Pancreas (tissue), 10 donors: ENCODE results near the gene AMPD2. TPM values are rescaled to one million over a fixed set of nuclear protein-coding genes. Genes with fewer than 3 reads are reported as not detected.

Source experiments
- ATAC-seq, 4 donors: fragments of 200-7000 bp; cut with Tn5 transposase; one replicate each; pipeline versions ENCODE4 v1.8.0 to v1.9.1; 2020; ENCODE audit warnings: mild to moderate bottlenecking in 4 of 4, moderate library complexity in 4 of 4
- DNase-seq, 6 donors: peaks; one replicate each; pipeline ENCODE4 v3.0.0-alpha.2; 2020
- FAIRE-seq: peaks from 2 replicates; lab custom pipeline; 2012; peaks lifted over from hg19 to GRCh38; lab: Jason Lieb, UNC
- H3K27ac ChIP-seq, 4 donors: fragments of 200-600 bp; sonication (generic); 1 replicate in 3 of 4; 2 replicates in 1 of 4; pipeline versions ENCODE4 v1.5.0 to v1.8.0; 2020
- H3K27me3 ChIP-seq, 4 donors: fragments of 200-600 bp; one replicate each; pipeline ENCODE4 v1.8.0; 2021
- H3K36me3 ChIP-seq, 3 donors: fragments of 200-600 bp; sonication (generic) in 1 of 3; one replicate each; pipeline versions ENCODE4 v1.5.0 to v1.8.0; 2020 to 2021
- H3K4me1 ChIP-seq, 3 donors: fragments of 200-600 bp; one replicate each; pipeline ENCODE4 v1.8.0; 2021
- H3K4me3 ChIP-seq, 4 donors: fragments of 200-600 bp; sonication (generic) in 2 of 4; one replicate each; pipeline versions ENCODE4 v1.5.0 to v1.8.0; 2020 to 2021
- H3K9me3 ChIP-seq, 4 donors: fragments of 200-600 bp; one replicate each; pipeline ENCODE4 v1.8.0; 2021
- CTCF ChIP-seq, 4 donors: fragments of 200-600 bp; sonication (generic) in 3 of 4; IDR thresholded peaks; one replicate each; pipeline versions ENCODE4 v1.5.0 to v1.8.0; 2021; ENCODE audit warnings: antibody characterized with exemption in 4 of 4
- WGBS, 2 donors: extraction: QIAGEN DNeasy Blood & Tissue Kit; methylation state at CpG; one replicate each; pipeline ENCODE4 v1.1.7; 2013; 5-methylcytosine and 5-hydroxymethylcytosine counted together
- intact Hi-C, 3 donors: fragments of 100-400 bp; cut with DNase I; formaldehyde crosslinking; loops; one replicate each; pipeline versions ENCODE4 v1.11.1 to v1.14.2; 2022
- polyA plus RNA-seq, 2 donors: library from polyadenylated mRNA; stranded (reverse); fragments of 200-250 nt; gene quantifications; one replicate each; pipeline ENCODE4 v1.2.3, GENCODE V29; 2013
- total RNA-seq, 6 donors: library from RNA; stranded (reverse); fragmentation: NEBNext Ultra II Directional in 4 of 6; extraction: Animal tissue kit (Norgen Biotek cat#: 25700) in 4 of 6; gene quantifications; one replicate each; pipeline versions ENCODE4 v1.2.1 to v1.2.4, GENCODE V29; 2021 to 2023
- donor health status: healthy with polysubstance abuse.
- donor health status: DM: no; HTN: no; CAD: no; lungs with moderate emphysema.
- donor health status: DM: no; HTN: no; CAD: no.
- donor health status: control.
- donor health status: control.
- donor health status: Bipolar disorder and iron deficiency.
- donor health status: DM: yes; HTN: yes; CAD: no.
- donor health status: DM: no; HTN: no; CAD: no.
- donor health status: DM: no; HTN: no; CAD: no.
- donor health status: DM: yes; HTN: yes; CAD: no.

AMPD2 gene
- total RNA-seq (10 to 100 TPM; 17.6 to 48.5 (median 26.1) TPM), polyA plus RNA-seq (10 to 100 TPM; 40.3 to 57.3 TPM)

- Histone ChIP-seq H3K4me3 (peak within 1 kb of the TSS; percentile 66 to 84 (median 77)), H3K27me3 (no peaks in the 10 kb centered on the region), H3K4me1 (peaks cover 3 to 15% (median 14%) of the 10 kb centered on the region in 3 donors), H3K36me3 (no peaks in the 10 kb centered on the region), H3K9me3 (no peaks in the 10 kb centered on the region), H3K27ac (peak within 1 kb of the TSS; percentile 39 to 84 (median 72))
- DNase-seq (peak; percentile 81 to 88 (median 84)), ATAC-seq (peak; percentile 82 to 87 (median 82)), FAIRE-seq (no peak)
- WGBS, 2 donors = 0 to 1% methylated on average over 46 to 47 of the region's 47 CpGs
- intact Hi-C loops = no loop called here
- TF ChIP-seq CTCF (IDR thresholded peaks at IDR 0.05) = no peak
Observed at GRCh38 chr1:109619576-109620400, at the start of gene AMPD2, which contains the start of gene GNAT2. Gene AMPD2, plus strand, starts transcription at chr1:109619837. Its CDS starts 1,339 bp downstream, at chr1:109621176. Gene GNAT2, minus strand, starts transcription at chr1:109619616. Its CDS starts 6,746 bp downstream, at chr1:109612870.

DNA sequence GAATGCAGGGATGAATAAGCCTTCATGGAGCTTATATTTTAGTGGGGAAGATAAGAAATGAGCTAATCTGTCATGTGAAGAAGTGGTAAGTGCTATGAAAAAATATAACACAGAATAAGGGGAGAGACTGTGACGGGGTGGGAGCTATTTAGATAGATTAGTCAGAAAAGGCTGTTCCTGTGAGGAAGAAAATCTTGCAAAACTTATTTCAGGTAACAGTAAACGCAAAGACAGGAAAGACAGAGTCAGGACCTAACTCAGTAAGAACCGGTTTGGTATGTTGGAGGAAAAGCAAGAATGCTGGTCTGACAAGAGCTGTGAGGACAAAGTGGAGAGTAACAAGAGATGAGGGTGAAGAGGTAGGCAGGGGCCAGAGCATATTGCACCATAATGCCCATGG is 49.2 kb upstream of the AMPD2 start:
- no peaks in the 10 kb centered on the region for H3K36me3 ChIP-seq
- H3K9me3 ChIP-seq = no peaks in the 10 kb centered on the region
- ATAC-seq = peak; percentile 49 to 72 (median 70)
- no peak for FAIRE-seq
- DNase-seq = no peak
- intact Hi-C loops = no loop called here
- peak overlapping the region in 1 of 4 donors; percentile 14 for H3K27ac ChIP-seq
- peaks cover 28 to 59% (median 54%) of the 10 kb centered on the region in 3 donors for H3K4me1 ChIP-seq
- no peaks in the 10 kb centered on the region for H3K27me3 ChIP-seq
- WGBS, 2 donors = 11 to 20% methylated on average over 3 of the region's 3 CpGs
- TF ChIP-seq CTCF (IDR thresholded peaks at IDR 0.05) = no peak
- H3K4me3 ChIP-seq = no peak overlapping the region

- intact Hi-C loops = no loop called here
- DNase-seq (no peak), ATAC-seq (peak in 1 of 4 donors; percentile 66), FAIRE-seq (no peak)
- 72 to 74% methylated on average over 2 of the region's 2 CpGs for WGBS, 2 donors
- no peaks in the 10 kb centered on the region for H3K27me3 ChIP-seq
- H3K9me3 ChIP-seq = no peaks in the 10 kb centered on the region
- H3K36me3 ChIP-seq = no peaks in the 10 kb centered on the region
- H3K4me3 ChIP-seq = no peak overlapping the region
- peaks cover 9 to 28% (median 23%) of the 10 kb centered on the region in 3 donors for H3K4me1 ChIP-seq
- no peak overlapping the region for H3K27ac ChIP-seq
- TF ChIP-seq CTCF (IDR thresholded peaks at IDR 0.05) = no peak
Observed at GRCh38 chr1:109573785-109574184, 45.9 kb upstream of the AMPD2 start.

GRCh38 chr1:109578947-109579443 is 40.6 kb upstream of the AMPD2 start:
- FAIRE-seq = no peak
- no peak overlapping the region for H3K27ac ChIP-seq
- H3K36me3 ChIP-seq = peaks cover 0 to 27% (median 5%) of the 10 kb centered on the region in 3 donors
- no peak for DNase-seq
- H3K27me3 ChIP-seq = no peaks in the 10 kb centered on the region
- H3K4me1 ChIP-seq = no peaks in the 10 kb centered on the region
- H3K4me3 ChIP-seq = no peak overlapping the region
- intact Hi-C loops = no loop called here
- ATAC-seq = no peak
- no peak for TF ChIP-seq CTCF (IDR thresholded peaks at IDR 0.05)
- no peaks in the 10 kb centered on the region for H3K9me3 ChIP-seq
- 75 to 76% methylated on average over 3 of the region's 3 CpGs for WGBS, 2 donors
